ENCODE data around the gene ZNF219. TPM values are rescaled to one million over a fixed set of nuclear protein-coding genes. Genes with fewer than 3 reads are reported as not detected.

ZNF219 gene
- total and polyA plus RNA-seq, 2 of the 13 experiments (the other 11 are each of a cell fraction or from before 2014, with no cell fraction given), result 34.5 to 36.6 TPM

GRCh38 chr14:21092273-21093011 is 6.0 kb downstream of the ZNF219 start (continued):
- TF ChIP-seq ZNF740 (CRISPR knock-in tag; IDR thresholded peaks at IDR 0.05), result peak; percentile 81
- no peak for TF ChIP-seq ZBTB43 (CRISPR knock-in tag; conservative IDR thresholded peaks at IDR 0.05)
- no peak for TF ChIP-seq ZC3H4 (CRISPR knock-in tag; IDR thresholded peaks at IDR 0.05; ENCODE audit: borderline replicate concordance)
- TF ChIP-seq CCAR2 (optimal IDR thresholded peaks at IDR 0.05; ENCODE audit: low read depth, low read length), result no peak
- TF ChIP-seq NBN (conservative IDR thresholded peaks at IDR 0.05), result no peak
- no peak for TF ChIP-seq PHF20 (CRISPR knock-in tag; IDR thresholded peaks at IDR 0.05)
- TF ChIP-seq SKI (IDR thresholded peaks at IDR 0.05; ENCODE audit: partially characterized antibody), result peak; percentile 47
- TF ChIP-seq REL (CRISPR knock-in tag; conservative IDR thresholded peaks at IDR 0.05), result 0 out of 2 replicates have a peak, but pooled peaks have one; percentile 70
- peak; percentile 73 for TF ChIP-seq TFDP2 (CRISPR knock-in tag; IDR thresholded peaks at IDR 0.05)
- TF ChIP-seq ZNF709 (CRISPR knock-in tag; IDR thresholded peaks at IDR 0.05), result peak; percentile 87
- TF ChIP-seq TAF15 (IDR thresholded peaks at IDR 0.05; ENCODE audit: low read depth, low read length, poor library complexity, severe bottlenecking), result peak; percentile 88
- no peak for TF ChIP-seq ZNF24 (IDR thresholded peaks at IDR 0.05)
- 0 out of 2 replicates have a peak, but pooled peaks have one; percentile 40 for TF ChIP-seq ZNF776 (CRISPR knock-in tag; IDR thresholded peaks at IDR 0.05)
- TF ChIP-seq ERF (CRISPR knock-in tag; IDR thresholded peaks at IDR 0.05), result peak; percentile 97
- TF ChIP-seq ZBTB3 (CRISPR knock-in tag; IDR thresholded peaks at IDR 0.05; ENCODE audit: borderline replicate concordance, low read depth), result no peak
- TF ChIP-seq RFX1 (IDR thresholded peaks at IDR 0.05), result no peak
- TF ChIP-seq ZNF770 (CRISPR knock-in tag; IDR thresholded peaks at IDR 0.05), result peak; percentile 95
- peak; percentile 68 for TF ChIP-seq NR2C2 (CRISPR knock-in tag; IDR thresholded peaks at IDR 0.05; ENCODE audit: borderline replicate concordance)
- TF ChIP-seq CBFB (CRISPR knock-in tag; IDR thresholded peaks at IDR 0.05), result peak; percentile 93
- peak; percentile 68; the same call in 1 of the 2 replicates for TF ChIP-seq ZNF670 (CRISPR knock-in tag; IDR thresholded peaks at IDR 0.05; ENCODE audit: borderline replicate concordance)
- TF ChIP-seq NR2F2 (IDR thresholded peaks at IDR 0.05; ENCODE audit: borderline replicate concordance, low read depth), result no peak; the same call in 1 of the 2 replicates
- TF ChIP-seq TARDBP (CRISPR knock-in tag; IDR thresholded peaks at IDR 0.05), result peak; percentile 80; the same call in 1 of the 2 replicates
- peak; percentile 96; the same call in 1 of the 2 replicates for TF ChIP-seq ZNF138 (CRISPR knock-in tag; IDR thresholded peaks at IDR 0.05; ENCODE audit: low read depth)
- TF ChIP-seq SMAD1 (CRISPR knock-in tag; IDR thresholded peaks at IDR 0.05; ENCODE audit: borderline replicate concordance, low read depth), result peak; percentile 98
- TF ChIP-seq ZNF639 (CRISPR knock-in tag; conservative IDR thresholded peaks at IDR 0.05), result peak; percentile 85

Measured in HepG2 (cell line).